Trophoblast cell (in vitro differentiated cells and primary cell): ENCODE data around the gene DNAJB14.
A peak's percentile ranks its signal among the peaks of the same experiment; 100 is the strongest.

Experiments used
- DNase-seq, 2 donors: peaks; one replicate each; pipeline ENCODE4 v3.0.0-alpha.2; 2016
- H2AFZ ChIP-seq: 2 replicates; pipeline ENCODE4 v1.6.1; 2013; ENCODE audit warnings: low read length, moderate library complexity, mild to moderate bottlenecking; ENCODE audit not compliant: insufficient read depth, poor library complexity
- H2AK5ac ChIP-seq: 2 replicates; pipeline ENCODE4 v1.6.1; 2013; ENCODE audit warnings: mild to moderate bottlenecking, low read length
- H2BK120ac ChIP-seq: 2 replicates; pipeline ENCODE4 v1.6.1; 2013; ENCODE audit warnings: low read length, mild to moderate bottlenecking, moderate library complexity; ENCODE audit not compliant: insufficient read depth, poor library complexity
- H2BK12ac ChIP-seq: 2 replicates; pipeline ENCODE4 v1.6.1; 2013; ENCODE audit warnings: mild to moderate bottlenecking, low read length, moderate library complexity
- H2BK5ac ChIP-seq: 2 replicates; pipeline ENCODE4 v1.6.1; 2013; ENCODE audit warnings: low read length, low read depth, moderate library complexity, mild to moderate bottlenecking; ENCODE audit not compliant: poor library complexity
- H3K14ac ChIP-seq: 2 replicates; pipeline ENCODE4 v1.6.1; 2013; ENCODE audit warnings: mild to moderate bottlenecking, low read length
- H3K18ac ChIP-seq: 2 replicates; pipeline ENCODE4 v1.6.1; 2013; ENCODE audit warnings: mild to moderate bottlenecking, low read length
- H3K23ac ChIP-seq: 2 replicates; pipeline ENCODE4 v1.6.1; 2013; ENCODE audit warnings: low read length
- H3K27ac ChIP-seq: 2 replicates; pipeline ENCODE4 v1.5.1; 2013; ENCODE audit warnings: low read depth, mild to moderate bottlenecking, inconsistent platforms, low read length, moderate library complexity
- H3K27me3 ChIP-seq: 2 replicates; pipeline ENCODE4 v1.6.1; 2013; ENCODE audit warnings: inconsistent platforms, mild to moderate bottlenecking, low read length, moderate library complexity; ENCODE audit not compliant: insufficient read depth
- H3K36me3 ChIP-seq, 2 experiments: 1 replicate in 1 of 2; 2 replicates in 1 of 2; pipeline ENCODE4 v1.6.1; 2013; ENCODE audit warnings: low read length in 2 of 2, mild to moderate bottlenecking in 2 of 2, moderate library complexity in 1 of 2; ENCODE audit not compliant: insufficient read depth in 2 of 2, control insufficient read depth in 1 of 2
- H3K4ac ChIP-seq: 2 replicates; pipeline ENCODE4 v1.6.1; 2013; ENCODE audit warnings: low read depth, mild to moderate bottlenecking, low read length, moderate library complexity
- H3K4me1 ChIP-seq, 2 experiments: 1 replicate in 1 of 2; 2 replicates in 1 of 2; pipeline ENCODE4 v1.6.1; 2013; ENCODE audit warnings: low read length in 2 of 2, mild to moderate bottlenecking in 2 of 2, moderate library complexity in 1 of 2; ENCODE audit not compliant: insufficient read depth in 2 of 2, control insufficient read depth in 1 of 2
- H3K4me2 ChIP-seq: 2 replicates; pipeline ENCODE4 v1.6.1; 2013; ENCODE audit warnings: inconsistent platforms, mild to moderate bottlenecking, low read length, moderate library complexity
- H3K4me3 ChIP-seq: 2 replicates; pipeline ENCODE4 v1.5.1; 2013; ENCODE audit warnings: mild to moderate bottlenecking, low read depth, low read length, inconsistent platforms
- H3K79me1 ChIP-seq: one replicate; pipeline ENCODE4 v1.6.1; 2013; ENCODE audit warnings: low read length
- H3K79me2 ChIP-seq: 2 replicates; pipeline ENCODE4 v1.6.1; 2013; ENCODE audit warnings: low read length, mild to moderate bottlenecking; ENCODE audit not compliant: control insufficient read depth, insufficient read depth, poor library complexity
- H3K9ac ChIP-seq: 2 replicates; pipeline ENCODE4 v1.6.1; 2013; ENCODE audit warnings: mild to moderate bottlenecking, low read length
- H3K9me3 ChIP-seq: 2 replicates; pipeline ENCODE4 v1.6.1; 2013; ENCODE audit warnings: low read depth, mild to moderate bottlenecking, control low read depth, inconsistent platforms, low read length; ENCODE audit not compliant: insufficient read depth
- H4K12ac ChIP-seq: 2 replicates; pipeline ENCODE4 v1.6.1; 2013; ENCODE audit warnings: low read depth, mild to moderate bottlenecking, low read length, moderate library complexity
- H4K8ac ChIP-seq: 2 replicates; pipeline ENCODE4 v1.6.1; 2013; ENCODE audit warnings: low read depth, mild to moderate bottlenecking, low read length, moderate library complexity
- H4K91ac ChIP-seq: one replicate; pipeline ENCODE4 v1.6.1; 2013; ENCODE audit warnings: low read depth, mild to moderate bottlenecking, low read length, moderate library complexity
- WGBS: extraction: QIAGEN DNeasy Blood & Tissue Kit; methylation state at CpG from one replicate; pipeline ENCODE4 v1.1.7; 2013; ENCODE audit warnings: missing lambda C conversion rate; ENCODE audit not compliant: insufficient read length, insufficient coverage; ENCODE audit errors: extremely low coverage; 5-methylcytosine and 5-hydroxymethylcytosine counted together

Gene DNAJB14

GRCh38 chr4:99885063-99885664 is 61.3 kb downstream of the DNAJB14 start:
- Histone ChIP-seq H3K4me1 (no peaks in the 10 kb centered on the region), H3K23ac (no peak overlapping the region), H4K91ac (no peak overlapping the region), H3K4me2 (no peak overlapping the region), H2BK120ac (no peak overlapping the region), H3K4ac (no peak overlapping the region), H2AFZ (no peak overlapping the region), H3K9me3 (no peaks in the 10 kb centered on the region), H3K9ac (no peak overlapping the region), H3K4me3 (no peak overlapping the region), H3K79me1 (no peaks in the 10 kb centered on the region), H3K27ac (no peak overlapping the region), H2AK5ac (no peak overlapping the region), H3K14ac (no peak overlapping the region), H3K18ac (no peak overlapping the region), H3K27me3 (no peaks in the 10 kb centered on the region), H3K36me3 (peaks cover 6 to 12% of the 10 kb centered on the region in 2 experiments), H4K8ac (no peak overlapping the region), H3K79me2 (no peaks in the 10 kb centered on the region), H2BK5ac (no peak overlapping the region), H4K12ac (no peak overlapping the region), H2BK12ac (no peak overlapping the region)
- peak in 1 of 2 donors; percentile 57 for DNase-seq
- WGBS: no CpG with 5 or more reads among the region's 2 CpGs

GRCh38 chr4:99879458-99879857 is 67.0 kb downstream of the DNAJB14 start:
- H3K9me3 ChIP-seq: no peaks in the 10 kb centered on the region
- no peak overlapping the region for H4K91ac ChIP-seq
- H3K18ac ChIP-seq: no peak overlapping the region
- H2AK5ac ChIP-seq: no peak overlapping the region
- H2BK5ac ChIP-seq: no peak overlapping the region
- no peak overlapping the region for H2BK120ac ChIP-seq
- H3K27ac ChIP-seq: no peak overlapping the region
- H4K12ac ChIP-seq: no peak overlapping the region
- H3K4me2 ChIP-seq: no peak overlapping the region
- H3K79me2 ChIP-seq: no peaks in the 10 kb centered on the region
- peak in 1 of 2 donors; percentile 12 for DNase-seq
- H3K9ac ChIP-seq: no peak overlapping the region
- no peak overlapping the region for H4K8ac ChIP-seq
- H3K23ac ChIP-seq: no peak overlapping the region
- H3K36me3 ChIP-seq: peaks cover 3 to 10% of the 10 kb centered on the region in 2 experiments
- H3K4me3 ChIP-seq: no peak overlapping the region
- no peak overlapping the region for H3K14ac ChIP-seq
- no peaks in the 10 kb centered on the region for H3K79me1 ChIP-seq
- no peak overlapping the region for H2BK12ac ChIP-seq
- H3K4ac ChIP-seq: no peak overlapping the region
- H3K27me3 ChIP-seq: no peaks in the 10 kb centered on the region
- no CpG with 5 or more reads among the region's 3 CpGs for WGBS
- H2AFZ ChIP-seq: no peak overlapping the region
- peaks cover 2% of the 10 kb centered on the region in 2 experiments for H3K4me1 ChIP-seq

GRCh38 chr4:99878604-99879003 is 67.8 kb downstream of the DNAJB14 start:
- Histone ChIP-seq H3K4ac (no peak overlapping the region), H3K36me3 (peaks cover 3 to 10% of the 10 kb centered on the region in 2 experiments), H2BK120ac (no peak overlapping the region), H3K4me2 (no peak overlapping the region), H2BK12ac (no peak overlapping the region), H2AK5ac (no peak overlapping the region), H3K9ac (no peak overlapping the region), H3K27me3 (no peaks in the 10 kb centered on the region), H4K91ac (no peak overlapping the region), H3K79me2 (no peaks in the 10 kb centered on the region), H3K23ac (no peak overlapping the region), H4K12ac (no peak overlapping the region), H3K4me1 (peaks cover 2% of the 10 kb centered on the region in 2 experiments), H2AFZ (no peak overlapping the region), H3K4me3 (no peak overlapping the region), H3K18ac (no peak overlapping the region), H3K27ac (no peak overlapping the region), H2BK5ac (no peak overlapping the region), H3K14ac (no peak overlapping the region), H3K79me1 (no peaks in the 10 kb centered on the region), H4K8ac (no peak overlapping the region), H3K9me3 (no peaks in the 10 kb centered on the region)
- no peak for DNase-seq

DNA sequence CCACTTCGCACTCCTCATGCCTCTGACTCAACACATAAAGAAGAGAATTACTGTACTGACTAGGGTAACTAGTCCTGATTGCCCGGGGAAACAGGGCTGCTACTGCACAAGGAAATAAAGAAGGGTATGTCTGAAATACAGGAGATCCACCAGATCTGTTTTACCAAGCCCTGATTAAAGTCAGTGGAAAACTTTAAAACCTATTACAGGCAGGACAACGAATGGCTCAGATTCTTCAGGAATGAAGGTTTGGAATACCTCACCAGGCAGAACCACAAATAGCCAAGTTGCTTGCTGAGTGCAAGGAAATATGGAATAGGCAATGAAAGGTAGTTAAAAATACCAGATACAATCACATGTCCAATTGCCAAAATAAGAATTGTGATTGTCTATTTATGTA is 69.5 kb downstream of the DNAJB14 start:
- H4K8ac ChIP-seq: no peak overlapping the region
- no peak overlapping the region for H4K12ac ChIP-seq
- no peak overlapping the region for H3K23ac ChIP-seq
- H2BK120ac ChIP-seq: no peak overlapping the region
- peaks cover 3 to 10% of the 10 kb centered on the region in 2 experiments for H3K36me3 ChIP-seq
- peaks cover 2% of the 10 kb centered on the region in 2 experiments for H3K4me1 ChIP-seq
- peak; percentile 23 to 81 for DNase-seq
- H3K4me3 ChIP-seq: no peak overlapping the region
- no peak overlapping the region for H3K18ac ChIP-seq
- no peak overlapping the region for H2BK5ac ChIP-seq
- no peak overlapping the region for H3K4me2 ChIP-seq
- no peaks in the 10 kb centered on the region for H3K9me3 ChIP-seq
- H3K4ac ChIP-seq: no peak overlapping the region
- WGBS: no CpG with 5 or more reads among the region's 3 CpGs
- H2AFZ ChIP-seq: no peak overlapping the region
- H2BK12ac ChIP-seq: no peak overlapping the region
- no peak overlapping the region for H3K14ac ChIP-seq
- no peak overlapping the region for H4K91ac ChIP-seq
- H3K27ac ChIP-seq: no peak overlapping the region
- no peaks in the 10 kb centered on the region for H3K79me2 ChIP-seq
- no peaks in the 10 kb centered on the region for H3K27me3 ChIP-seq
- H2AK5ac ChIP-seq: no peak overlapping the region
- no peak overlapping the region for H3K9ac ChIP-seq
- no peaks in the 10 kb centered on the region for H3K79me1 ChIP-seq
